Bronchial epithelial cell (primary cell): ENCODE data around the gene LAMTOR2. TPM values are rescaled to one million over a fixed set of nuclear protein-coding genes. Genes with fewer than 3 reads are reported as not detected.

Source experiments
- DNase-seq: peaks from one replicate; pipeline ENCODE4 v3.0.0-alpha.2; 2010; ENCODE audit warnings: low read depth
- FAIRE-seq: peaks from 2 replicates; lab custom pipeline; 2011; peaks lifted over from hg19 to GRCh38; lab: Jason Lieb, UNC
- H3K27me3 ChIP-seq: 2 replicates; pipeline ENCODE4 v1.5.1; 2011; ENCODE audit warnings: low read length; ENCODE audit not compliant: control insufficient read depth, insufficient read depth
- H3K36me3 ChIP-seq: 2 replicates; pipeline ENCODE4 v1.5.1; 2011; ENCODE audit warnings: low read length; ENCODE audit not compliant: control insufficient read depth, insufficient read depth
- H3K4me3 ChIP-seq: 2 replicates; pipeline ENCODE4 v1.5.1; 2011; ENCODE audit warnings: mild to moderate bottlenecking, low read depth, low read length, control low read depth
- CTCF ChIP-seq: IDR thresholded peaks from 2 replicates; pipeline ENCODE4 v1.5.1; 2011; ENCODE audit warnings: mild to moderate bottlenecking, moderate library complexity, low read length, control low read depth, inconsistent platforms; ENCODE audit not compliant: insufficient read depth, severe bottlenecking
- total RNA-seq: library from RNA; depleted of rRNA; stranded (reverse); fragments of >200 nt; gene quantifications from 2 replicates; pipeline ENCODE4 v1.2.1, GENCODE V29; 2014

The LAMTOR2 gene
- total RNA-seq, 1 donor from 2014 or later, result 46.6 TPM

GRCh38 chr1:156090840-156091188 lies 36.2 kb downstream of the LAMTOR2 start:
- no peaks in the 10 kb centered on the region for H3K27me3 ChIP-seq
- H3K4me3 ChIP-seq, result no peak overlapping the region
- FAIRE-seq (no peak), DNase-seq (peak; percentile 69)
- H3K36me3 ChIP-seq, result no peaks in the 10 kb centered on the region
- peak; percentile 86 for TF ChIP-seq CTCF

GRCh38 chr1:156091610-156092009 lies 37.0 kb downstream of the LAMTOR2 start:
- no peak for TF ChIP-seq CTCF
- Histone ChIP-seq H3K36me3 (no peaks in the 10 kb centered on the region), H3K27me3 (no peaks in the 10 kb centered on the region), H3K4me3 (no peak overlapping the region)
- FAIRE-seq (no peak), DNase-seq (no peak)

DNA sequence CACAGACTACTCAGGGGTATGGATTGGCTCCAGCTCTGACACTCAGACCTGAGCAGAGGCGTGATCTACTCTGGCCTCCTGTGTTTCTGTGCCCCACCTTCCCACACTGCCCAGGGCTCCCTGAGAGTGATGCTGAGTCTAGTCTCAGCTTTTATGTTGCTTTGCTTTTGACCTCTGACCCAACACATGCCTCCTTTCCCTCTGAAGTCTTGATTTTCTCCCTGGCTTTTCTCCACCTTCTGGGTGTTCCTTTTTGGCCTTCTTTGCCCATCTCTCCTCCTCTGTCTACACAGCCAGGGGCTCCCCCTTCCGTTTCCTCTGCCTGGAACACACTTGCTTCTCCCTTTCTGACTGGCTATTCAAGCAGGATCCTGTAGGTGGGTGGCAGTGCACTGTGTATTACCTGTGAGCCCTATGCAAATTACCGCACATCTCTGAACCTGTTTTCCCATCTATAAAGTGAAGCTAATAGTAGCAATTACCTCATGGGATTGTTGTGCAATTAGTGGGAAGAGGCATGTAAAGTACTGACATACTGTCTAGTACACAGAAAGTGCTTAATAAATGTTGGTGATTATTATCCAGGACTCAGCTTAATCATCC lies 41.4 kb downstream of the LAMTOR2 start:
- no peak for TF ChIP-seq CTCF
- FAIRE-seq, result no peak
- Histone ChIP-seq H3K27me3 (no peaks in the 10 kb centered on the region), H3K36me3 (no peaks in the 10 kb centered on the region), H3K4me3 (no peak overlapping the region)
- peak; percentile 85 for DNase-seq

GRCh38 chr1:156096640-156097391 lies 42.2 kb downstream of the LAMTOR2 start:
- no peak overlapping the region for H3K4me3 ChIP-seq
- TF ChIP-seq CTCF, result peak; percentile 99
- no peaks in the 10 kb centered on the region for H3K36me3 ChIP-seq
- H3K27me3 ChIP-seq, result no peaks in the 10 kb centered on the region
- DNase-seq, result peak; percentile 70
- no peak for FAIRE-seq

DNA sequence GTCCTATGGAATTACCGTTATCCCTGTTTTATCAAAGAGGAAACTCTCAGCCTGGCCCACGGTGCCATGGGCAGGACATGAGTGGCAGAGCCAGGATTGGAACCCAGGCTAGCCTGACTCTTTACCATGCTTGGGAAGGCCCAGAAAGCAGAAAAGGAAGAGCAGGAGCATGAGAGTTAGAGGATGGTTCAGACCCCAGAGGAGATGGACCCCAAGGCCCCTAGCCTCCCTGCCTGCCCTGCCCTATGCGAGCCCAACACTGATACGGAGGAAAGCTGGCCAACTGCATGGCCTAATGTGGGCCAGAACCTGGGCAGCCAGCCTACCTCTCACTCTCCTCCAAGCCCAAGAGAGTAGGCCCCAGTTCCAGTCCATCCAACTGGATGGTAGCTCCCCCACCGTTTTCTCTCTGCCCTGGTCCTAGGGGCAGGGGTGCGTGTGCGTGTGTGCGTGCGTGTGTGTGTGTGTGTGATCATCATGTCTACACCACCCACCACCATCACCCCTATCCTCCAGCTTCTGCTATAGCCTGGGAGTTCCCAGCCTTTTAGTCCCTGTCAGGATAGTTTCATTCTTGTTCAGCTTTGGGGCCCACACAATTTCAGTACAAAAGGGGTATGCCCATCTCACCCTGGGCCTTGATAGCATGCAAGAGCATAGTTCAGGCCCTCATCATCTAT lies 43.1 kb downstream of the LAMTOR2 start:
- no peak for DNase-seq
- Histone ChIP-seq H3K4me3 (no peak overlapping the region), H3K27me3 (no peaks in the 10 kb centered on the region), H3K36me3 (no peaks in the 10 kb centered on the region)
- no peak for TF ChIP-seq CTCF
- FAIRE-seq, result no peak
